ENCODE measurements around the gene KRT3. TPM values are rescaled to one million over a fixed set of nuclear protein-coding genes. Genes with fewer than 3 reads are reported as not detected.
A peak's percentile ranks its signal among the peaks of the same experiment; 100 is the strongest.

Gene KRT3
- total RNA-seq, 2 experiments from 2014 or later: not detected

- no peak for DNase-seq
- ChIA-PET POLR2A (no interaction called here), CTCF (interaction anchor here (0.6 kb wide), 1 partner anchor 162 kb away, joined by 5 read pairs; no protein-coding TSS in a partner anchor)
- Mint-ChIP-seq H3K27me3 (peaks cover 4% of the 10 kb centered on the region), H3K4me3 (no peak overlapping the region), H3K36me3 (ENCODE audit: low read depth) (no peaks in the 10 kb centered on the region), H3K27ac (no peak overlapping the region), H3K9me3 (no peaks in the 10 kb centered on the region), H3K4me1 (no peaks in the 10 kb centered on the region)
Observed at GRCh38 chr12:52742196-52742580, 53.7 kb downstream of the KRT3 start.

- DNase-seq: peak; percentile 71
Observed at GRCh38 chr12:52741375-52742195, 54.3 kb downstream of the KRT3 start.

GRCh38 chr12:52740584-52740983 lies 55.3 kb downstream of the KRT3 start:
- CTCF ChIA-PET: no interaction called here
- DNase-seq: no peak
- no peaks in the 10 kb centered on the region for H3K4me1 Mint-ChIP-seq
- no peaks in the 10 kb centered on the region for H3K36me3 Mint-ChIP-seq (ENCODE audit: low read depth)
- POLR2A ChIA-PET: no interaction called here
- no peak overlapping the region for H3K4me3 Mint-ChIP-seq
- peaks cover 4% of the 10 kb centered on the region for H3K27me3 Mint-ChIP-seq
- H3K9me3 Mint-ChIP-seq: no peaks in the 10 kb centered on the region
- H3K27ac Mint-ChIP-seq: no peak overlapping the region

More at GRCh38 chr12:52741375-52742195, 54.3 kb downstream of the KRT3 start:
- H3K9me3 Mint-ChIP-seq: no peaks in the 10 kb centered on the region
- CTCF ChIA-PET: no interaction called here
- no peak overlapping the region for H3K27ac Mint-ChIP-seq
- POLR2A ChIA-PET: no interaction called here
- H3K4me3 Mint-ChIP-seq: no peak overlapping the region
- no peaks in the 10 kb centered on the region for H3K4me1 Mint-ChIP-seq
- H3K27me3 Mint-ChIP-seq: peaks cover 4% of the 10 kb centered on the region
- H3K36me3 Mint-ChIP-seq (ENCODE audit: low read depth): no peaks in the 10 kb centered on the region

GRCh38 chr12:52739963-52740362 lies 56.0 kb downstream of the KRT3 start:
- Mint-ChIP-seq H3K4me3 (no peak overlapping the region), H3K27ac (no peak overlapping the region)
- CTCF ChIA-PET: interaction anchor here (0.6 kb wide), 1 partner anchor 131 kb away, joined by 3 read pairs; no protein-coding TSS in a partner anchor

More at GRCh38 chr12:52739963-52740362, 56.0 kb downstream of the KRT3 start:
- DNase-seq: no peak
- POLR2A ChIA-PET: no interaction called here
- no peaks in the 10 kb centered on the region for H3K4me1 Mint-ChIP-seq
- no peaks in the 10 kb centered on the region for H3K9me3 Mint-ChIP-seq
- H3K36me3 Mint-ChIP-seq (ENCODE audit: low read depth): no peaks in the 10 kb centered on the region
- peaks cover 4% of the 10 kb centered on the region for H3K27me3 Mint-ChIP-seq

Other genes starting within 250 kb of the KRT3 start
- not detected for gene KRT71, start 243.0 kb downstream of the KRT3 start, total RNA-seq
- not detected for gene KRT74, start 222.3 kb downstream of the KRT3 start, total RNA-seq
- not detected for gene KRT72, start 194.7 kb downstream of the KRT3 start, total RNA-seq
- not detected for gene KRT73, start 177.6 kb downstream of the KRT3 start, total RNA-seq
- gene KRT2, start 143.9 kb downstream of the KRT3 start, total RNA-seq: not detected
- gene KRT1, start 115.7 kb downstream of the KRT3 start, total RNA-seq: under 1 TPM; 0.13 to 0.30 TPM
- not detected for gene KRT77, start 92.6 kb downstream of the KRT3 start, total RNA-seq
- not detected for gene KRT76, start 18.8 kb downstream of the KRT3 start, total RNA-seq
- not detected for gene KRT4, start 18.0 kb upstream of the KRT3 start, total RNA-seq
- not detected for gene KRT79, start 38.2 kb upstream of the KRT3 start, total RNA-seq
- not detected for gene KRT78, start 52.9 kb upstream of the KRT3 start, total RNA-seq
- gene KRT8, start 109.0 kb upstream of the KRT3 start, total RNA-seq: under 1 TPM; 0.33 to 0.65 TPM
- 1 to 10 TPM; 2.2 to 2.8 TPM for gene KRT18, start 153.0 kb upstream of the KRT3 start, total RNA-seq
- 100 to 1,000 TPM; 303 to 311 TPM for gene EIF4B, start 210.3 kb upstream of the KRT3 start, total RNA-seq

Data from activated CD4-positive, alpha-beta memory T cell treated with anti-CD3 and anti-CD28 coated beads, Interleukin-2, amount 10 ng/mL, durations not matched to agents 7 days and 5 days (primary cell).